ENCODE measurements around the gene CCDC3.
"Not testable (repeated sequence)": the region's sequence is repeated elsewhere in the genome, so short reads cannot be mapped to it uniquely, and the experiment has no call there.

CCDC3 gene

DNA sequence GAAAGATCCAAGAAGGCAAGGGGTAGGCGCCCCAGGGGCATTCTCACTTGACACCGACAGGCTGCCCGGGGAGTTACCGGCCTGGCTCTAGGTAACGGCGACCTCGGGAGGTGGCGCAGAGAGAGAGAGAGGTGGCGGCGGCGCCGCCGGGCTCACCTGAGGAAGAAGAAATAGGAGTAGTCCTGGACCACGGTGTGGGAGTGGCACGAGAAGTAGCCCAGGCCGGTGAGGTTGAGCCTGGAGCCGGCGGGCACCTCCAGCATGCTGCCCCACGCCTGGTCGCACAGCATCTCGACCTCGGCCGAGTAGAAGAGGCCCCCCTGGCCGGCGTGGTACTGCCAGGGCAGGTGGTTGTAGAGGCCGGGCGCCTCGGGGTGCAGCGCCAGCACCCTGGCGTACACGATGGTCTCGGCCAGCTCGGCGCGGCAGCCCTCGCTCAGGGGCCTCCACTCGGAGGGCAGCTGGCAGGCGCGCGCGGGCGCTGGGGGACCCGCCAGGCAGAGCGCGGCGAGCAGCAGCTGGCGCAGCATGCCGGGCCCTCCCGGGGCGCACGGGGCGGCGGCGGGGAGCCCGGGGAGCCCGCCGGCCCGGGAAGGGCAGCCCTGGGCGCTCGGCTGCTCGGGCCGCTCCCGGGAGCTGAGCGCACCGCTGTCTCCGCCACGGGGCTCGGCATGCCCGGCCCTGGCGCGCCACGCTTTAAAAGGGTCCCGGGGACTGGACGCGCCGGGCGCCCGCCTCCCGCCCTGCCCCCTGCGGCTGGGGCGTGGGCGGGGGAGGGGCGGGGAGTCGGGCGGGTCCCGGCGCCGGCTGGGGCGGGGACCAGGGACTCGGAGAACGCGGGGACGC is at the start of gene CCDC3:
TSS of gene CCDC3 (minus strand) at position 673 of the 846 bp plus-strand sequence. CDS start at position 530, 143 bp downstream.
- no peak for DNase-seq (ENCODE audit: low read depth in 3 of 3, low spot score in 1 of 3)

GRCh38 chr10:13051126-13051694 is 49.7 kb upstream of the CCDC3 start:
- DNase-seq (ENCODE audit: low read depth in 3 of 3, low spot score in 1 of 3) = no peak

GRCh38 chr10:13049774-13050420 is 48.4 kb upstream of the CCDC3 start:
- no peak for DNase-seq (ENCODE audit: low read depth in 3 of 3, low spot score in 1 of 3)

- no peak for DNase-seq (ENCODE audit: low read depth in 3 of 3, low spot score in 1 of 3)
These were observed 47.2 kb upstream of the CCDC3 start for GRCh38 chr10:13048762-13049161.

- no peak for DNase-seq (ENCODE audit: low read depth in 3 of 3, low spot score in 1 of 3)
These were observed 46.2 kb upstream of the CCDC3 start for GRCh38 chr10:13047529-13048206.

- DNase-seq (ENCODE audit: low read depth in 3 of 3, low spot score in 1 of 3) = no peak
These were observed 45.5 kb upstream of the CCDC3 start for GRCh38 chr10:13046851-13047528.

- no peak for DNase-seq (ENCODE audit: low read depth in 3 of 3, low spot score in 1 of 3)
These were observed 42.0 kb upstream of the CCDC3 start for GRCh38 chr10:13043520-13043919.

GRCh38 chr10:13039761-13040160 is 38.2 kb upstream of the CCDC3 start:
- no peak for DNase-seq (ENCODE audit: low read depth in 3 of 3, low spot score in 1 of 3)

GRCh38 chr10:13038391-13038790 is 36.9 kb upstream of the CCDC3 start:
- DNase-seq (ENCODE audit: low read depth in 3 of 3, low spot score in 1 of 3) = no peak

DNA sequence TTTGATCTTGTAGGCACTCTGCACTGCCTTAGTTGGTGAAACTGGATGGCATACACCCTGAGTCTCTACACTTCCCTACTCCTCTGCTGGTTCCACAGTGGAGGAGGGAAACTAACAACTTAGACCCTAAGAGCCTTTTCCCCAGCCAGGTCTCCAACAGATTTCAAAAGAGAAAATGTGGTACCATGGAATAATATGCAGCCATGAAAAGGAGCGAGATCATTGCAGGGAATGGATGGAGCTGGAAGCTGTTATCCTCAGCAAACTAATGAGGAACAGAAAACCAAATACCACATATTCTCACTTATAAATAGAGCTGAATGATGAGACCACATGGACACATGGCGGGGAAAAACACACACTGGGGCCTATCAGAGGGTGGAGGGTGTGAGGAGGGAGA is 36.3 kb upstream of the CCDC3 start:
- no peak for DNase-seq (ENCODE audit: low read depth in 3 of 3, low spot score in 1 of 3)

- no peak for DNase-seq (ENCODE audit: low read depth in 3 of 3, low spot score in 1 of 3)
These were observed 35.3 kb upstream of the CCDC3 start for GRCh38 chr10:13036841-13037240.

DNA sequence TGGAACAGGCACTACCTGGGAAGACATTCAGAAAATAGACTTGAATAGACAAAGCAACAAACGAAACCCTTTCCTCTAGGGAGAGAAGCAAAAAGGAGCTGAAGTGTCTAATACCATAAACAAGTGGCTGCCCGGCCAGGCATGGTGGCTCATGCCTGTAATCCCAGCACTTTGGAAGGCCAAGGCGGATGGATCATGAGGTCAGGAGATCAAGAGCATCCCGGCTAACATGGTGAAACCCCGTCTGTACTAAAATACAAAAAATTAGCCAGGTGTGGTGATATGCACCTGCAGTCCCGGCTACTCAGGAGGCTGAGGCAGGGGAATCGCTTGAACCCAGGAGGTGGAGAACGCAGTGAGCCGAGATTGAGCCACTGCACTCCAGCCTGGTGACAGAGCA is 34.2 kb upstream of the CCDC3 start:
- not testable (repeated sequence) for DNase-seq (ENCODE audit: low read depth in 3 of 3, low spot score in 1 of 3)

DNA sequence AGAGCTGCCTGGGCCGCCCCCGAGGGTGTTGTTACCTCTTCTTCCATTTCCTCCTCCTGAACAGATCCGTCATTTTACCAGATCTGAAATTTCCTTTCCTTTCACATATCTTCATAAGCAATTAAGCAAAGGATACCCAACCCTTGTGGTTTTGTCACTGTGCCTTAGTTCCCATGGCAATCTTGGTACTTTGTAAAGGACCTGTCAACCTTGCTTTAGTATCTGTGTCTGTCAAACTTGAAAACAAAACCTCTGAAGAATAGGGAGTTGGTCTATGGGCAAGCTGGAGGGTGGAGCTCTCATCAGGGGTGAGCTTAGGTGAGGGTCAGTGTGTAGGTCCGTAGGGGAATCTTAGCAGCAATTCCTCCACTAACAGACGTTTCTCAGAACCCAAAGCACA is 25.4 kb upstream of the CCDC3 start:
- DNase-seq (ENCODE audit: low read depth in 3 of 3, low spot score in 1 of 3) = no peak

GRCh38 chr10:13023754-13024153 is 22.2 kb upstream of the CCDC3 start:
- no peak for DNase-seq (ENCODE audit: low read depth in 3 of 3, low spot score in 1 of 3)

DNA sequence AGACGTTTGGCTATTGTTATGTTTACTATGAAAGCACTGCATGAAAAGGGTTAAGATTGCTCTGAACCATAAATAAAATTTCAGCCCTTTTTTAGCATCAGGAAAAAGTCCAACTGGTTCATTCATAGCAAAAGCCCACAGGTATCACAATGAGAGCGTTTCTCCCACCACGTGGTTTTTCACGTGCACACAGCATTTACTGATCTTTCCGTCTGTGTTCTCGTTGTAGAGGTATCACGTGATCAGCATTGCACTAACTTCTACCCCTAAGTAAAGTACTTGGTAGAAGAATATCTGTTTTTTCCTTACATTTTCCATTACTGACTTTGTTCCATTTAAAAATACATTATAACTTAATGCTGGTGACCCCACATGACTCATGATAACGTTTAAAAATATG is 17.8 kb upstream of the CCDC3 start:
- no peak for DNase-seq (ENCODE audit: low read depth in 3 of 3, low spot score in 1 of 3)

DNA sequence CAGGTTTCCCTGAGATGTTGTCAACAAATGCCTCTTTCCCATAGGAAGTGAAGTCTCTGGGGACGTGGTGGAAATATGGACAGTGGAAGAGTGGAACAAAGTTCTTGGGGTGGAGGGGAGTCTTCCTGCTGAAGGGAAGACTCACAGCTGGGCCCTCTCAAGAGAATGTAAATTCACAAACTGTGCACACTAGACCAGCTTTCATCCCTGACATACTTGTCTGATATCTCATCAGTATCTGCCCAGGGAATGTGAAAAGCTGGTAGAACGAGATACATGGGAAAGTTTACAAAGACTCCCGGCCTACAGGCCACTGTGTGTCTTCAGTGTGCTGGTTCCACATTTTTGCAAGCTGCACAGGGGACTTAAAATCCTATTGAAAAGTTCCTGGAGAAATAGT is 16.7 kb upstream of the CCDC3 start:
- DNase-seq (ENCODE audit: low read depth in 3 of 3, low spot score in 1 of 3) = no peak

DNA sequence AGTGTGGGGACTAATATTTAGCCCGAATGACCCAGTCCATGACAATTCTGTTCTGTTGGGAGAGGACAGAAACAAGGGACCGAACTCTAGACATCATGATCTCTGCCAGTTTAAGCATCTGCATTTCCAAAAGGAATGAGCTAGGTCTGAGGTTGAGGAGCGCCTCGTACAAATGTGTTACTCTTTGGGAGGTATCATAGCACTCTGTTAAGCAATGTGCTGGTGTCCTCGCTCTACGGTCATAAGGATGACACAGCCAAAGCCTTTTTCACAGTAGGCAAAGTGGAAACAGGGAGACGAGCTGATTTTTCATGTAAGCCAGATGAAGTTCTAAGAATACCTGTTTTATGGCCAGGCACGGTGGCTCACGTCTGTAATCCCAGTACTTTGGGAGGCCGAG is 15.4 kb upstream of the CCDC3 start:
- DNase-seq (ENCODE audit: low read depth in 3 of 3, low spot score in 1 of 3) = no peak

- DNase-seq (ENCODE audit: low read depth in 3 of 3, low spot score in 1 of 3) = no peak
These were observed 14.9 kb upstream of the CCDC3 start for GRCh38 chr10:13016426-13016825.

DNA sequence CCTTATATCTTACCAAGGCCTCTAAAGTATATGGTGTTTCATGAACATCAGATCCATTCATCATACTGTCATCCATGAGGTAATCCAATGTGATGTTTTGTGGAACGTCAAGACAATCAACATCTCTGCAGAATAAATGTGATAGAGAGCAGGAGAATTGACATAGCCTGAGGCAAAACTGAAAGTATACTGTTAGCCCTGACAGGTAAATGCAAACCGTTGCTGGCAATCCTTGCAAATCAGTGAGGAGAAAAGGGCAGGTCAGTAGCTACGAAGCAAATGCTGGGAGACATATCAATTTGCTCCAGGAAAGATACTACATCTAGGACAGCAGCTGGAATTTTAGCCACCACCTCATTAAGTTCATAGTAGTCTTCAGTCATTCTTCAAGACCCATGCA is 4.5 kb upstream of the CCDC3 start:
- no peak for DNase-seq (ENCODE audit: low read depth in 3 of 3, low spot score in 1 of 3)

DNA sequence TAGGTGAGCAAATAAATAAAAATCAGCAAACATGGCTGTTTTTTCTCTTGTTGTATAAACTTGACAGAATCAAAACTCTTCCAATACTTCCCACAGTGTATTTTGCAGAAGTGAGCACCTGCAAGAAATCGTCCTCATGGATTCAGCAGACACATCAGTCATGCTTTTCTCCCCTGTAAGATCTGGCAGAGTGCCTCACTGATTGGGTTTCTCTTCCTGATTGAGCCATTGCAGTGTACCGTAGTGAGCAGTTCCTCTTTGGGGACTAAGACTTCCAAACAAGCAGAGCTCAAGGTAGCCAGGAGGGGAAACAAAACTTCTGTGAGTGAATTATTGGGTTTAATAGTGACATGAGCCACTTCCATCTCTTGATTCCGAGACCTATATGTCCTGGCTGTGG is 2.2 kb upstream of the CCDC3 start:
- DNase-seq (ENCODE audit: low read depth in 3 of 3, low spot score in 1 of 3) = no peak

- DNase-seq (ENCODE audit: low read depth in 3 of 3, low spot score in 1 of 3) = no peak
These were observed 1.5 kb upstream of the CCDC3 start for GRCh38 chr10:13003004-13003403.

Measured in stimulated activated CD4-positive, alpha-beta T cell treated with anti-CD3 and anti-CD28 coated beads, TNF-alpha, amount 100 ng/mL, for 1 hour (primary cell).